DOHH2 (cell line): ENCODE data around the gene AR.

Experiments used
- H3F3A ChIP-seq: fragments of 200-600 bp; sonication (generic), shearing (Covaris generic); 2 replicates; pipeline ENCODE4 v1.6.0; 2016; ENCODE audit warnings: antibody characterized with exemption, mild to moderate bottlenecking; ENCODE audit not compliant: control insufficient read depth, insufficient read depth
- H3K27ac ChIP-seq: fragments of 200-600 bp; sonication (generic); 2 replicates; pipeline ENCODE4 v1.5.1; 2014; ENCODE audit warnings: low read depth, mild to moderate bottlenecking, low read length, moderate library complexity
- H3K27me3 ChIP-seq: fragments of 200-600 bp; sonication (generic); 2 replicates; pipeline ENCODE4 v1.6.1; 2014; ENCODE audit warnings: mild to moderate bottlenecking, low read length, mixed read lengths; ENCODE audit not compliant: control insufficient read depth
- H3K36me3 ChIP-seq: fragments of 200-600 bp; sonication (generic); 2 replicates; pipeline ENCODE4 v1.6.1; 2014; ENCODE audit warnings: mild to moderate bottlenecking, low read length, moderate library complexity, mixed read lengths; ENCODE audit not compliant: control insufficient read depth
- H3K4me1 ChIP-seq: fragments of 200-600 bp; sonication (generic); 2 replicates; pipeline ENCODE4 v1.6.1; 2014; ENCODE audit warnings: mild to moderate bottlenecking, low read length, mixed read lengths; ENCODE audit not compliant: control insufficient read depth
- H3K4me2 ChIP-seq: fragments of 200-600 bp; sonication (generic); 2 replicates; pipeline ENCODE4 v1.6.0; 2014; ENCODE audit warnings: mild to moderate bottlenecking, low read length, moderate library complexity
- H3K4me3 ChIP-seq: fragments of 200-600 bp; sonication (generic); 2 replicates; pipeline ENCODE4 v1.5.1; 2014; ENCODE audit warnings: mild to moderate bottlenecking, low read length, mixed read lengths
- H3K79me2 ChIP-seq: fragments of 200-600 bp; sonication (generic); 2 replicates; pipeline ENCODE4 v1.6.1; 2014; ENCODE audit warnings: mild to moderate bottlenecking, low read length, mixed read lengths; ENCODE audit not compliant: control insufficient read depth
- H3K9me2 ChIP-seq: fragments of 200-600 bp; sonication (generic); replicated peaks from 2 replicates; pipeline ENCODE4 v1.6.1; 2014; ENCODE audit warnings: mild to moderate bottlenecking, low read length, mixed read lengths; ENCODE audit not compliant: control insufficient read depth
- H3K9me3 ChIP-seq: fragments of 200-600 bp; sonication (generic); 2 replicates; pipeline ENCODE4 v1.6.1; 2014; ENCODE audit warnings: antibody characterized with exemption, low read length, mixed read lengths; ENCODE audit not compliant: control insufficient read depth, insufficient read depth
- H4K20me1 ChIP-seq: fragments of 200-600 bp; sonication (generic); 2 replicates; pipeline ENCODE4 v1.6.0; 2014; ENCODE audit warnings: low read depth, mild to moderate bottlenecking, antibody characterized with exemption, low read length, moderate library complexity; ENCODE audit not compliant: control insufficient read depth, insufficient read depth
- EZH2phosphoT487 ChIP-seq: fragments of 200-600 bp; sonication (generic); IDR thresholded peaks from 2 replicates; pipeline ENCODE4 v1.6.1; 2017; ENCODE audit warnings: borderline replicate concordance, mild to moderate bottlenecking, antibody characterized with exemption, low read length, moderate library complexity, mixed read lengths
- TF ChIP-seq, protein P1 (sequence below): fragments of 200-600 bp; sonication (generic); IDR thresholded peaks from one replicate; pipeline ENCODE4 v1.5.1; 2014; ENCODE audit warnings: antibody characterized with exemption, mild to moderate bottlenecking, low read depth, low read length; ENCODE audit not compliant: poor library complexity, severe bottlenecking

The AR gene

DNA sequence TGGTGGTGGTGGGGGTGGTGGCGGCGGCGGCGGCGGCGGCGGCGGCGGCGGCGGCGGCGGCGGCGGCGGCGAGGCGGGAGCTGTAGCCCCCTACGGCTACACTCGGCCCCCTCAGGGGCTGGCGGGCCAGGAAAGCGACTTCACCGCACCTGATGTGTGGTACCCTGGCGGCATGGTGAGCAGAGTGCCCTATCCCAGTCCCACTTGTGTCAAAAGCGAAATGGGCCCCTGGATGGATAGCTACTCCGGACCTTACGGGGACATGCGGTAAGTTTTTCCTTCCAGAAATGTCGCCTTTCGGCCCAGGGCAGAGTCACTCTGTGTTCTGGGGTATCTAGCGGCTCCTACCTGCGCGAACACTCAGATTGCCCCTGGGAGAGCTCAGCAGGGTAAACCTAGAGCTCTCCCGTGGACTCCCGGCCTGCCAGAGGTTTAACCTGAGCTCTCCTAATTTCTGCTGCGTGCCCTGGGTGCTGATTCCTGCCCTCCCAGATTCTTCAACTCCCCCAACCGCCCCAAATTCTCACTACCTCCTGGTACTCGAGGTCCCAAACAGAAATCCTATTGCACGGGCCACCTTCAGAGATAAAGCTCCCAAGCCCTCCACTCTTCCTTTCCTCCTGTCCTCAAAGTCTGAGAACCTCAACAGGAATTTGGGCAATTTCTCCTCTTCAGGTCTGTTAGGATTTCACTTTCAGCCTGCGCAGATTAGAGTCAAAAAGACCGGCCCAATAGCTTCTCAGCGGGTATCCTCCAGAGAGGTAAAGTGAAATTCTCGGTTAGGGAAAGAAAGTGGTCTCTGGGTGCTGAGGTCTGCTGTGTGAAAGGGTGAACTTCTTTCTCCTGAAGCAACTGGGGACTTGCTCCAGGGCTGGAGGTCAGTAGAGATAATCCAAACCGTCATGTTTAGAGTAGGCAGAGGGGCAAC, 2.9 kb downstream of the AR start:
- H3K9me2 ChIP-seq = no peaks in the 10 kb centered on the region
- H4K20me1 ChIP-seq = no peaks in the 10 kb centered on the region
- no peaks in the 10 kb centered on the region for H3K9me3 ChIP-seq
- no peaks in the 10 kb centered on the region for H3K4me1 ChIP-seq
- no peaks in the 10 kb centered on the region for H3K27me3 ChIP-seq
- H3F3A ChIP-seq = no peaks in the 10 kb centered on the region
- no peak overlapping the region for H3K4me3 ChIP-seq
- H3K4me2 ChIP-seq = no peak overlapping the region
- TF ChIP-seq, protein P1, sequence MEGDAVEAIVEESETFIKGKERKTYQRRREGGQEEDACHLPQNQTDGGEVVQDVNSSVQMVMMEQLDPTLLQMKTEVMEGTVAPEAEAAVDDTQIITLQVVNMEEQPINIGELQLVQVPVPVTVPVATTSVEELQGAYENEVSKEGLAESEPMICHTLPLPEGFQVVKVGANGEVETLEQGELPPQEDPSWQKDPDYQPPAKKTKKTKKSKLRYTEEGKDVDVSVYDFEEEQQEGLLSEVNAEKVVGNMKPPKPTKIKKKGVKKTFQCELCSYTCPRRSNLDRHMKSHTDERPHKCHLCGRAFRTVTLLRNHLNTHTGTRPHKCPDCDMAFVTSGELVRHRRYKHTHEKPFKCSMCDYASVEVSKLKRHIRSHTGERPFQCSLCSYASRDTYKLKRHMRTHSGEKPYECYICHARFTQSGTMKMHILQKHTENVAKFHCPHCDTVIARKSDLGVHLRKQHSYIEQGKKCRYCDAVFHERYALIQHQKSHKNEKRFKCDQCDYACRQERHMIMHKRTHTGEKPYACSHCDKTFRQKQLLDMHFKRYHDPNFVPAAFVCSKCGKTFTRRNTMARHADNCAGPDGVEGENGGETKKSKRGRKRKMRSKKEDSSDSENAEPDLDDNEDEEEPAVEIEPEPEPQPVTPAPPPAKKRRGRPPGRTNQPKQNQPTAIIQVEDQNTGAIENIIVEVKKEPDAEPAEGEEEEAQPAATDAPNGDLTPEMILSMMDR = no peak
- TF ChIP-seq EZH2phosphoT487 = no peak
- no peaks in the 10 kb centered on the region for H3K79me2 ChIP-seq
- no peaks in the 10 kb centered on the region for H3K36me3 ChIP-seq
- H3K27ac ChIP-seq = no peak overlapping the region

DNA sequence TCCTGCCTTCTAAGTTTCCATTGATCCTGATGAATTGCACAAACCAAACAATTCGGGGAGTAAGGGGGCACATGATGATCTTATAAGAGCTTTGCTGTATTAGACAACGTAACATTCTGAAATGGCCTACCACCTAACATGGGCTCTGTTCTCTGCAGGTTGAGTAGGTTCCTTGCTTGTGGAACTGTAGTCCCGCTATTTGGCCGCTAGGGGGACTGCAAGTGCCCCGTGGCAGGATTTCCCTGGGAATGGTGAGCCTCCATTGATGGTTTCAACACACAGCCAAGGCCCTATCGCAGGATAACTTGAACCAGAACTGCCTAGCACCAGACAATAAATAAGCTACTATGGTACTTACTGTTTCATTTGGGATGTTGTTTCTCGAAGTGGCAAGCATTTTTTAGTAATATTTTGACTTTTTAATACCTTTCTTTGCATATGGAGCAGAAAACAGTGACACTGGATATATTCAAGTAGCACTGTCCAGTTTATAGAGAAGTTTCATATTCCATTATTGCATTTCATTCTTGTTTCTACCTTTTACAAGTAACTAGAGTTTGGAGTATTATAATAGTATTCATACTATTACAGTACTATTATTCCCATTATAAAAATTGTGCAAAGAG, 11.9 kb downstream of the AR start:
- Histone ChIP-seq H3K79me2 (no peaks in the 10 kb centered on the region), H3K36me3 (no peaks in the 10 kb centered on the region), H3K9me3 (no peaks in the 10 kb centered on the region), H3K4me2 (no peak overlapping the region), H3F3A (no peaks in the 10 kb centered on the region), H4K20me1 (no peaks in the 10 kb centered on the region), H3K4me3 (no peak overlapping the region), H3K27me3 (no peaks in the 10 kb centered on the region), H3K9me2 (no peaks in the 10 kb centered on the region), H3K4me1 (no peaks in the 10 kb centered on the region), H3K27ac (no peak overlapping the region)
- TF ChIP-seq EZH2phosphoT487 = no peak
- TF ChIP-seq, protein P1 = peak; percentile 61

DNA sequence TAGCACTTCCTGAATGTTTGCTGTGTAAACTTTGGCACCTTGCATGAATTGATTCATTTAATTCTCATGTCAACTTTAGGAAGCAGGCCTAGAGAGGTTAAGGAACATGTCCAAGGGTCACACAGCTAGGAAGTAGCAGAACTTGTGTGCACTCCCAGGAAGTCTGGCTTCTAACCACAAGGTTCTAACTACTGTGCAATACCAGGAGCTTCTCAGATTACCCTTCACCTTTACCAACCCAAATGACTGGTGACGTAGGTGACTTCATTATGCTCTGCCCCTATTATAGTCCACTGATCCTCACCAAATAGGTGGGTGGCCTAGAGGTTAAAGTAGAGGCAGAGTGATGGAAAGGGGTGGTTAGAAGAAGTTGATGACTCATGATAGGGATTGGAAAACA, 14.4 kb downstream of the AR start:
- H3K9me3 ChIP-seq = no peaks in the 10 kb centered on the region
- no peaks in the 10 kb centered on the region for H3K4me1 ChIP-seq
- no peaks in the 10 kb centered on the region for H4K20me1 ChIP-seq
- no peaks in the 10 kb centered on the region for H3K9me2 ChIP-seq
- H3K27ac ChIP-seq = no peak overlapping the region
- no peaks in the 10 kb centered on the region for H3F3A ChIP-seq
- H3K36me3 ChIP-seq = no peaks in the 10 kb centered on the region
- H3K27me3 ChIP-seq = no peaks in the 10 kb centered on the region
- H3K4me3 ChIP-seq = no peak overlapping the region
- no peaks in the 10 kb centered on the region for H3K79me2 ChIP-seq
- H3K4me2 ChIP-seq = no peak overlapping the region
- TF ChIP-seq, protein P1 = no peak
- no peak for TF ChIP-seq EZH2phosphoT487
